NCI-H774 (cell line): ENCODE data around the gene ATP6V0E1.
"Not testable (repeated sequence)": the region's sequence is repeated elsewhere in the genome, so short reads cannot be mapped to it uniquely, and the experiment has no call there.

Source experiments
- DNase-seq: peaks from one replicate; lab custom pipeline; 2025; lab: John Stamatoyannopoulos, UW

ATP6V0E1 gene

DNA sequence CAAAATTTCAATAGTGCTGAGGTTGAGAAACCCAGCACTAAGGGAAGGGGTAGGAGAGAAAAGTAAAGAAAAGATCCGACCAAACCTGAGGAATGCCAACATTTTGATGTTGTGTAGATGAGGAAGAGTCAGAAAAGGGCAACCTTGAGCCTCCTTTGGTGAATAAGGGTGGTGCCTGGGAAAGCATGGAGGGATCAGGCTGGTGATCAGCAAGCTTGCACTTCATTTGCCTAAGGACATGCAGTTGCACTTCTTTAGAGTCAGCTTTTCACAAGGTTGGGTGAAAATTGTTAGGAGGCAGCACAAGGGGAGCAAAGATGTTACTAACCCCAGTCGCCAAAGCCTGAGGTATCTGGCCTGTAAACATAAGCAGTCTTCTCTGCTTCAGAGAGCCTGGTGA, 20.4 kb downstream of the ATP6V0E1 start:
- no peak for DNase-seq

DNA sequence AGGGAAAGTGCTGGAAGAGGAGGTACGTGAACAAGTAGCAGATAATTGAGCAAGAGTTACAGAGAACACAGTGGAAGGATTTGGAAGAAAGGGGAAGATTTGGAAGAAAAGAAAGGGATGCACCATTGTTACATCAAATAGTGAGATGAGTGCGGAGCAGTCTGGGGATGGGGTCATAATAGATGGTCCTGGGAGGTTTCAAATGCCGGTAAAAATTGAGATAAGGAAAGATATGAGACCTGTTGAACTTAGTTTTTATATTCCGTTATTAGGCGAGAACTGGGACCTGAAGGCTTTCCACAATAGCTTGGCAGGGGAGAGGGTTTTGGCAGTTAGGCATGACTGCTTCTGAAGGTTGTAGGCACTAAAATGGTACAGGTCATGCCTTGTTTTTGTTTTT, 20.9 kb downstream of the ATP6V0E1 start:
- DNase-seq: no peak

GRCh38 chr5:173010021-173010420, 26.4 kb downstream of the ATP6V0E1 start:
- DNase-seq: no peak

GRCh38 chr5:173010547-173011464, 27.2 kb downstream of the ATP6V0E1 start:
- DNase-seq: no peak

- DNase-seq: no peak
Measured at GRCh38 chr5:173011566-173011965, 28.0 kb downstream of the ATP6V0E1 start.

GRCh38 chr5:173012882-173013281, 29.3 kb downstream of the ATP6V0E1 start:
- no peak for DNase-seq

DNA sequence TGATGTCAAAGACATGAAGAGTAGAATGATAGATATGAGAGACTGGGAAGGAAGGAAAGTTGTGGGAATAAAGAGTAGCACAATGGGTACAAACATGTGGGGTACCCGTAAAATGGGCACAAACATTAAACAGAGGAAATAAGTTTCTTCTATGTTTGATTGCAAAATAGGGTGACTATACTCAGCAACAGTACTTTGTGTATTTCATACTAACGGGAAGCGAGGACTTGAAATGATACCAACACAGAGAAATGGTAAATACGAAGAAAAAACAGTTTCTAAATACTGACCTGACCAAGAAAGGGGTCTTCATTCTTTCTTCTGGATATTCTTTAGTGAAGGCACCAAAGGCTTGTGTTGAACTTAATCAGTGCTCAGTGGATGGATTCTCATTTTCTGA, 31.1 kb downstream of the ATP6V0E1 start:
- no peak for DNase-seq

- DNase-seq: no peak
Measured at GRCh38 chr5:173015192-173015591, 31.6 kb downstream of the ATP6V0E1 start.

DNA sequence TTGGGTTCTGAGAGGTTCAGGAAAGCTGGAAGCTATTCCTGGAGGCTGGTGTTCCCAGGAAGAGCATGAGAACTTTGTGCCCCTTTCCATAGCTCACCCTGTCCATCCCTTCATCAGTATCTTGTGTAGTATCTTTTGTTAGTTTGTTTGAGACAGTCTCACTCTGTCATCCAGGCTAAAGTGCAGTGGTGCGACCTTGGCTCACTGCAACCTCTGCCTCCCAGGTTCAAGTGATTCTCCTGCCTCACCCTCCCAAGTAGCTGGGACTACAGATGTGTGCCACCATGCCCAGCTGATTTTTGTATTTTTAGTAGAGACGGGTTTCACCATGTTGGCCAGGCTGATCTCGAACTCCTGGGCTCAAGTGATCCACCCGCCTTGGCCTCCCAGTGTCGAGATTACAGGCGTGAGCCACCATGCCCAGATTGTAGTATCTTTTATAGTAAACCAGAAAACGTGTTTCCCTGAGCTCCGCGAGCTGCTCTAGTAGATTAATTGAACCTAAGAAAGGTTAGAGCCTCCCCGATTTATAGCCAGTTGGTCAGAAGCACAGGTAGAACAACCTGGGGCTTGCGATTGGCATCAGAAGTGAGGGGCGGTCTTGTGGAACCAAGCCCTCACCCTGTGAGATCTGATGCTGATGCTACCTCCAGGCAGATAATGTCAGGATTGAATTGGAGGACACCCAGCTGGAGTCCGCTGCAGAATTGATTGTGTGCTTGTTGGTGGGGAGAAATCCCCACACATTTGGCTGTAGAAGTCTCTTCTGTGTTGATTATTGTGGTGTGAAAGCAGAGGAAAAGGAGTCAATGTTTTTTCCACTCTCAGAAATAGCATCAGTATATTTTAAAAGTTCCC, 32.3 kb downstream of the ATP6V0E1 start:
- no peak for DNase-seq

GRCh38 chr5:173016598-173017046, 33.1 kb downstream of the ATP6V0E1 start:
- DNase-seq: no peak

GRCh38 chr5:173017087-173017486, 33.5 kb downstream of the ATP6V0E1 start:
- not testable (repeated sequence) for DNase-seq

DNA sequence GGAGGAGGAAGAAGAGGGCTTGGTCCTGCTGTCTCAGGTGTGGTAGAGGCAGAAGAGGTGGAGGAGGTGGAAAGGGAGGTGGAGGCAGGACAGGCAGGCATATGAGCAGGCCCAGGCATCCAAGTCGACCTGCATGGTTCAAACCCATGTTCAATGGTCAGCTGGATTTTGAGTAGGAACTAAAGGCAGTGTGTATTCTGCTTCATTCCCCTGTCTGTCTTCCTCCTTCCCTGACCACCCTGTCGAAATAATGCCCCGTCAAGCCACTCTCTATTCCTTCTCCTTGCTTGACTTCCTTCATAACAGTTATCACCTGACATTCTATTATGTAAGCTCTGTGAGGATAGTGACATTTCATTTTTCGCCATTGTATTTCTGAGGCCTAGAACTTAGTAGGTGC, 34.8 kb downstream of the ATP6V0E1 start:
- no peak for DNase-seq

- no peak for DNase-seq
Measured at GRCh38 chr5:173020154-173020581, 36.6 kb downstream of the ATP6V0E1 start.

DNA sequence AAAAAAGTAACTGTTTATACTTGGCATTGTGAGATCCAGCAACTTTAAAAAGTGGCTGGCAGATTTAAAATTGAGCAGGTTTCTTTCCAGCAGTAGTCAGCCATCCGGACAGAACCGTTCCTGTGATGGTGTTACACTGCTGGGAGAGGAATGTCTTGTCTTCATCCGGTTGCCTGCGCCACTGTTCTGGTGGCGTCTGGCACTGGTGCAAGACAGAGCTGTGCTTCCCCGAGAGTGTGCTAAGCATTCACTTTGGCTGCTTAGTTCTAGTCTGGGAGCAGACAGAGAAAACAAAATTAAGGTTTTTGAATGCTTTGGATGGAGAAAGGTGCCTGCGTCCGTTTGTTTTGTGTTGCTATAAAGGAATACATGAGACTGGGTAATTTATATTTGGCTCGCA, 37.1 kb downstream of the ATP6V0E1 start:
- no peak for DNase-seq

- no peak for DNase-seq
Measured at GRCh38 chr5:173025651-173026050, 42.1 kb downstream of the ATP6V0E1 start.

DNA sequence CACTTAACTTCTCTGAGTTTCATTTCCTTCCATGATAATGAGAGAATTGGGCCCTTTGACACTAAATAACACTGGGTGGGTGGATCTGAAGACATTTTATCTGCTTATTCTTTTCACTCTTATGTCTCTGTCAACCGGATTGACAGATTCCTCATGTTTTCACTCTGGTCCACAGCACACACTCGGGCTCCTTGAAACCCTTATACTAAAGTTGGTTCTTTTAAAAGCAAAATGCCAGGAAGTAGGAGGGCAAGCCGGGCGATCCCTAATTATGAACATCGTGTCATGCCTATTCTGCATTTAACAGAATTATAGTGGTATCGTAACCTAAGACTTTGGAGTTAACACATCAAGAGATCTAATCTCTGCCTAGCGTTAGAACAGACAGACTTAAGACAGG, 44.3 kb downstream of the ATP6V0E1 start:
- DNase-seq: no peak

GRCh38 chr5:173028811-173029327, 45.3 kb downstream of the ATP6V0E1 start:
- DNase-seq: no peak

- no peak for DNase-seq
Measured at GRCh38 chr5:173029499-173029921, 45.9 kb downstream of the ATP6V0E1 start.

GRCh38 chr5:173032096-173032495, 48.5 kb downstream of the ATP6V0E1 start:
- DNase-seq: not testable (repeated sequence)

DNA sequence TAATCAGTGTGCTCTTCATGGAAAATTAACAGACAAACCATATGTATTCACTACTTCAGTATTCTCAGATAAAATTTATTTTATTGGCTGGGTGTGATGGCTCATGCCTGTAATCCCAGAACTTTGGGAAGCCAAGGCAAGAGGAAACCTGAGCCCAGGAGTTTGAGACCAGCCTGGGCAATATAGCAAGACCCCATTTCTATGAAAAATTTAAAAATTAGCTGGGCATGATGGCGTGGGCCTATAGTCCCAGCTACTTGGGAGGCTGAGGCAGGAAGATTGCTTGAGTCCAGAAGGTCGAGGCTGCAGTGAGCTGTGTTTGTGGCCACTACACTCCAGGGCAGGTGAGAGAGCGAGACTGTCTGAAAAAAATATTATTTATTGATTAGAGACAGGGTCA, 49.2 kb downstream of the ATP6V0E1 start:
- no peak for DNase-seq

GRCh38 chr5:173033923-173034322, 50.4 kb downstream of the ATP6V0E1 start:
- no peak for DNase-seq

GRCh38 chr5:173035904-173036707, 52.5 kb downstream of the ATP6V0E1 start:
- no peak for DNase-seq
